CD4-positive, alpha-beta T cell treated with Interleukin-6 for 4 hours (primary cell): ENCODE data around the gene DRC3.
A peak's percentile ranks its signal among the peaks of the same experiment; 100 is the strongest.

Experiments used
- DNase-seq: peaks from one replicate; pipeline ENCODE4 v3.0.0-alpha.2; 2020; ENCODE audit warnings: mixed read lengths

DRC3 gene

DNA sequence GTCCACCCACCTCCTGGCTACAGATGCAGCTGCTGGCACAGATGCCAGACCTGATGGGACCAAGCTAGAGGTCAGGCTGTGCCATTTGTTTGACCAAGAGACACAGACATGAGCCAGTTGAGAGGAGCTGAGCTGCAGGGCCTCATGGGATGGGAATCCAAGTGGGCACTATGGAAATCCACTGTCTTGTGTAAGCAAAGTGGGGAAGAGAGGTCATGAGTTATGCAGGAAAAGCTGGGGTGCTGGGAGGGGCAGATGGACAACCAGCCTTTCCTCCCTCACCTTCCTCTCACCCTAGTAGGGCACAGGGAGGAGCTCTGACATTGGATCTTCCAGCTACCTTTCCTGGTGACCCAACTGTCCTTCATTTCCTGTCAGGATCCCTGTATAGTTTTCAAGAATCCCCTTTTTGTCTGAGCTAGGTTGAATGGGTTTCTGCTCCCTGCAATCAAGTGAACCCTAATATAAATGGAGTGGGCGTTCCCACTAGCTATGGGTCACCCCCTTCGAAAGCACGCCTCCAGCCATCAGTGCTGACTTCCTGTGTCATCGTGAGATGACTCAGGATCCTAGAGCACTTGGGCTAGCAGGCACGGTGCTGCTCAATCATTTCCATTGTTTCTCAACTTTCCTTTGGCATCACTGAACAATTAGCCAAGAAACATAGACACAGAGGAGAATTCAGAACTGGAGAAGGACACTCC lies 52.7 kb downstream of the DRC3 start:
- DNase-seq, result no peak

DNA sequence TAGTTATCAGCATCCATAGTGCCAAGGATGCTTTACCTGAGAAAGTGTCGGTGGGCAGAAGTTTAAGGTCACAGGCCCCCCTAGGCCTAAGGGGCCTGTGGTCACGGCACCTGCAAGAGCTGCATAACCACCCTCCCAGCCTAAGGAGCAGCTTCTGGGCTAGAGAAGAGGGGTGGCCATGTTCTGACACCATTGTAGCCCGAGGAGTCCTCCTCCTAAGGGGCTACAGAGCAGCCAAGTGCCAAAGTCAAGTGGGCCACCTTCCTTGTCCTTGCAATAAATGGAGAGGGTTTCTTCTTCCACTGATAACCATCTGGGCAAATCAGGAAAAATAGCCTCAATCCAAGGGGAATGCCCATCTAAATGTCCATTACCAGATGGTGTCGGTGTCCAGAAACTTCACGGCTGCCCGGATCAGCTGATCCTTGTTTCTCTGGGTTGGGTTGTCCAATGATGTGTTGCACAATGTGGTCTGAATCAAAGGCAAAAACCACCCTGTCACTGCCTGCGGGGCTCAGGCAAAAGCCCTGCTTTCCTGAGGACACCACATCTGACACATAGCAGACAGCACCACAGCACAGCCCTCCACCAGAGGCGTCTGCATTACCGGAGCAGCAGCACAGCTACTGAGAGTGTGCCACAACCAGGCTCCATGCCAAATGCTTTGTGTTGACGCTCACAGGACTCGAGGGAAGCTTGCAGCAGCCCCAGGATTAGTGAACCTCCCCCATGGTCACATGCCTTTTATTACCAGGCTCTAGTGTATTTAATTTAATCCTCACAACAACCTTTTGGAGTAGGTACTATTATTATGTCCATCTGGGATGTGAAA lies 53.5 kb downstream of the DRC3 start:
- no peak for DNase-seq

DNA sequence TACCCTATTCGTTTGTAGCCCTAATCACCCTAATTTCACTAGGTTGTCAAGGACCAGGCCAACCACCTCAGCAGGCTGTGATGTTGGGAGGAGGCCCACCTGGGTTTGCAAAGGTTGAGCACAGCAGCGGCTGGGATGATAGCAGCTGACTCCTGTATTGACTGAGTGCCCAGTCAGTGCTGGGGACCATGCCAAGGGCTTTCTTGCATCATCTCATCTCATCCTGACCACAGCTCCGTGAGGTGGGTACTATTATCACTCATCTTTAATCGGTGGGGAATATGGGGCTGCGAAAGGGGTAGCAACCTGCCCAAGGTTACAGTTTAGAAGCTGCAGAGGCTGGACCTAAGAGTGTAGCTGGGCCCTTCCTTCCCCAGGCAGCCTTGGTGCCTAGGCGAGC lies 54.6 kb downstream of the DRC3 start:
- no peak for DNase-seq

DNA sequence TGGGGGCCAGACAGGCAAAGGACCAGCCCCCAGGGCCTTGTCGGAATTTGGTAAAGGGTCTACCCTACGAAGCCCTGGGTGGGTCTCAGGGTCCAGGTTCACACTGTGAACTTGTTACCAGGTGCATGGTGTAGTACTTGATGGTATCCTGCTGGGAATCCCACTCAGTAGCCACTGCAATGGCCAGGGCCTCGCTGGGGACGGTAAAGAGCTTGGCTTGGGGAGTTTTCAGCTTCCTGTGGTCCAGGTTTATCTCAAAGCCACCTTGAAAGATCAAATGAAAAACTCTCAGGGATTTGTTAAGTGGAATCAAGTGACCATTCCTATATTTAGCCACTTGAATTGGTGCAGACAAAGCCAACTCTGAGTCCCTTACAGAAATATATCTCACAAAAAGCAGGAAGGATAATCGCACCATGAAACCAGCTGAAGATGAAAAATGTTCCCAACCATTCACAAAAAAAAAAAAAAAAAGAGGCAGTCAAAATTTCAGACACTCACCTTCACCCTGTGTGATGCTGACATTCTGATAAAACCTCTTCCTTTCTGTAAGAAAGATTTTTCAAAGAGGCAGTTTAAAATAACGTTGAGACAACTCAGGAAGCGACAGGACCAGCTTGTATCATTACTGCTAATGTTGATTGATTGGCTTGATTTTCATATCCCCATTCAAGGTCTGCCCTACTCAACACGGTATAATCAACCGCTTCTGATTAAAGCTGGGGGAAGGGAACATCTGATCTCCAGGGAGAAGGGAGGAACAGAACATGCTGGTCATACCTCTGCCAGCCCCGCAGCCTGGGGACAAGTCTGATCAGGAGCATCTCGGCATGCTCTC lies 55.7 kb downstream of the DRC3 start:
- no peak for DNase-seq

DNA sequence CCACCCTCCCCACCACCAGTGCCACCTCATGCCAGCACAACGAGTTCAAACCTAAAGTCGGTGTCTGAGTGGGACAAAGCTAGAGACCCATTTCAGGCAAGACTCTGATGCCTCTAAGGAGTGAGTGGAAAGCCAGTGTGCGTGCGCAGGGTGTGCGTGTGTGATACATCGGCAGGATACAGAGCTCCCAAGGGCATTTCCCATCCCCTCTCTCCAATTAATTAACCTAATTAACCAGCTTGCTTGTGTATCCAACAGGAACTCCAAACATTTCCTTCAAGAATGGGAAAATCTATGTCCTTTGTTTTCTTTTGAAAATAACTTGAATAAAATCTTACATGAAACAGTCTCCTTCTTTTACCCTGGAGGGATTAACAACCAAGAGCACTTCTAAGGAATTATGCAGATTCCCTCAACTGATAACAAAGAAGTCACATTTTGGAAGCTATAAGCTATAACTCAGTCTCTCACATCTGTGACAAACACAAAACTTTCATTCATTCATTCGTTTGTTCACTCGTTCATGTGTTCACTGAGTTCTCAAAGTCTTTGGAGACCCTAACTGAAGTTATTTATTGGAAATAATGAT lies 56.4 kb downstream of the DRC3 start:
- DNase-seq, result no peak

DNA sequence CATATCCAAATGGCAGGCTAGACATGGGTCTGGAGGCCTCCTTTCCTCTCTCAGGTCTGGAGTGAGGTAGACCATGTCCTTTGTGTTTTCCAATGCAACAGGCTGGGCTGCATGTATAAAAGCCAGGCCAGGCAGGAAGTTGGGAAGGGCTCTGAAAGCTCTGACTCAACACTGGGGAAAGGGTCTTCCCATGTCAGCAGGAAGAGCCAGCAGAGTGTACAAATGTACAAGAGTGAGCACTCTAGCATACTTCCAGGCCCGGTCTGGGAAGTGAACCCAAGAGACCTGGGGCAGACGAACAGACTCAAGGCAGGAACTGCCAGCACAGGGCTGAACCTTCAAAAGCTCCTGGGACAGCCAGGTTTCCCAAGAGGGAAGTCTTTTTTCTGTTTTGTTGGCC lies 59.3 kb downstream of the DRC3 start:
- DNase-seq, result no peak

DNA sequence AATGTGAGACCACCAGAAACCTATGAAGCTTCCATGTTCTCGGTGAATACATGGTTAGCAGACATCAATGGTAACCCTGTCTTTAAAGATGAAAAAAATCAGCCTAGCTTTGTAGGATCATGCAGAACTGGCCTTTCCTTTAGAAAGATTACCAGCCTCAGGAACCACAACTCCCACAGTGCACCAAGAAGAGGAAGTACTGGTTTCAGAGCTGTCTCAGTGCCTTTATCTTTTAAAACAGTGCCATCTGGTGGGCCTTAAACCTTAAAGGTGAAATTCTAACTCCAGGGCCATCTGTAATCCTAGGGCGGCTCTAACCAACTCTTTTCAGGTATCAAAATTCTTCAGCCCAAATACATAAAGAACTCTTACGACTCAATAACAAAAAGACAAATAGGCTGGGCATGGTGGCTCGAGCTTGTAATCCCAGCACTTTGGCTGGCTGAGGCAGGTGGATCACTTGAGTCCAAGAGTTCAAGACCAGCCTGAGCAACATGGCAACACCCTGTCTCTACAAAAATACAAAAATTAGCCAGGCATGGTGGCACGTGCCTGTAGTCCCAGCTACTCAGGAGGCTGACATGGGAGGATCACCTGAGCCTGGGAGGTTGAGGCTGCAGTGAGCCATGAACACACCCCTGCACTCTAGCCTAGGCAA lies 60.9 kb downstream of the DRC3 start:
- DNase-seq, result peak; percentile 56

DNA sequence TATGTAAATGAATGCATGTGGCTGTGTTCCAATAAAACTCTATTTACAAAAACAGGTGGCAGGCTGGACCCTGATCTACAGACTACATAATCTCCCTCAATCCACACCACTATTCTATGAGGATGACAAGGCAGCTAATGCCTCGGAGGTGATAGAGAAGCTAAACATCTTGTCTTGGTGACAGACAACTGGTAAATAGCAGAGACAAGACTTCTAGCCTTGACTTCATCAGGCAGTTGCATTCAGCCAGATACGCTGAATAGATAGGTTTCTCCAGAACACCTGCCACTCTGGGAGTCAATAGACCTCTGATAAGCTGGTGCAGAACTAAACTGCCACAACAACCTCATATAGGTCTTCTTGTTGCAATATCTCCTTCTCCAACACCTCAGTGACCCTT lies 63.0 kb downstream of the DRC3 start:
- DNase-seq, result no peak

DNA sequence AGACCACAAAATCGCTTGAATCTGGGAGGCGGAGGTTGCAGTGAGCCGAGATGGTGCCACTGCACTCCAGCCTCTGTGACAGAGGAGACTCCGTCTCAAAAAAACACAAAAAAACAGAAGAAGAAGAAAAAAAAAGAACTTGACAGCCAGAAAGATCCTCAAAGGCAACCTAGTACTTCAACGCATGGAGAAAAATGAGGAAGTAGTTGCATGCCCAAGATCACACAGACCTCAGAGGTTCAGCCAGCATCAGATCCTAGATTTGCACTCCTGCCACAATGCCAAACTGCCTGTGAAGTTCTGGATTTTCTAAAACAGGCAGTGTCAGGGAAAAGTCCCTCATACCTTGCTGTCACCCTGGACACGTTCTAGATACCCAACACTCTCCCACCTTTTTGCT lies 64.8 kb downstream of the DRC3 start:
- no peak for DNase-seq

DNA sequence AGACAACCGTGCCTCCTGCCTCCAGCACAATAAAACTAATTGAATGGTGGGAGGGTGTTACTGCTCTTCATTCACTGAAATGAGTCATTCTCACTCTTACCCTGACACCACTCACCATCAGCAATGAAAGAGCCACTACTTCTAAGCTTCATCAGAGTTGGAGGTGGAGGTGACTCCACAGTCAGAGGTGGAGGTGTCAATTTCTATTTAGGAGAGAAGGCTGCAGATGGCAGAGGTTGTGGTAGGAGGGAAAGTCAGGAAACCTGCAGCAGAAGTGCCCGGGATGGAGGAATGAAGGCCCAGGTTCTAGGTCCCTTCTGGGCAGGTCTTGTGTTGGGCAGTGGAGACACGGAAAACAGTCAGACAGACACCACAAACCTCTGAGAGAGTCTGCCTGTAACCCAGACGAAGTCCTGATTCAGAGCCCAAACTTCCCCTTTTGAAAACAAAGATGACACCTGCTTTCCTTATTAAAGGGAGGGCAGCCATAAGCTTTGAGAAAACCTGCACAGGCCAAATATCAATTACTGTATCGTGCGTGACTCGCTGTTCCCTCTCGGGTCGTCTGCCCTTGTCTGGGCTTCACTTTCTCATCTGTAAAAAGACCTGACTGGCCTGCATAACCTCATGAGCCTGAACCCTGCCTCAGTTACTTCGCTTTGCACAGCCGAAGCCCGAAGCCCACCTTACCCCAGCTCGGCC lies 65.6 kb downstream of the DRC3 start:
- DNase-seq, result peak; percentile 8

DNA sequence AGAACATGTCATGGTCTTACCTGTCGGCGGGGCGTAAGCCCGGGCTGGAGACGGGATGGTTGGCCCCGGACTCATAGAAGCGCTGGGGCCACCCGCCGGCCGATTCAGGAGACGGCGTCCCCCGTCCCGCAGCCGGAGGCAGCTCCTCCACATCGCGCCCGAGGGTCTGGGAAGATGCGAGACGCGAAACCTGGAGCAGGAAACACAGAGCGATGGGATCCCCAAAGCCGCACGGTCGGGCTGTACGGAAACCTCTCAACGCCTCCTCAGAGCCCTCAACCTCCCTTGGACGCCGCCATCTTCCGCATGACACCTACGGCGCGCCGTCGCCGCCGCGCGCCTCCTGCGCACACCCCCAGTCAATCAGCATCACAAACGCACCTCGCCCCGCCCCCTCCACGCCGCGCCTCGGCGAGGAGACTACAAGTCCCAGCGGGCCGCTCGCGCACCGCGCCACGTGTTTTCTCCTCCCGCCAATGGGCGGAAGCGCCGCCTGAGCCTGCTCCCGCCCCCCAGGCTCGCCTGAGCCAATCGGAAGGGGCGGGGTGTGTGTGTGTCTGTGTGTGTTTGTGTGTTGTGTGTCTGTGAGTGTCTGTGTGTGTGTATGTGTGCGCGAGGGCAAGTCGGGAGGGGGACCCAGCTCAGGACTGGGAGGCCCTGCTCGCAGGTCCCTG lies 66.3 kb downstream of the DRC3 start, which contains the start of the genes ATPAF2 and GID4:
TSS of gene ATPAF2 (minus strand) at position 308 of the 674 bp plus-strand sequence. CDS start at position 153, 155 bp downstream.
TSS of gene GID4 (plus strand) at position 548 of the 674 bp plus-strand sequence. CDS start at position 605, 57 bp downstream.
- DNase-seq, result peak; percentile 100

DNA sequence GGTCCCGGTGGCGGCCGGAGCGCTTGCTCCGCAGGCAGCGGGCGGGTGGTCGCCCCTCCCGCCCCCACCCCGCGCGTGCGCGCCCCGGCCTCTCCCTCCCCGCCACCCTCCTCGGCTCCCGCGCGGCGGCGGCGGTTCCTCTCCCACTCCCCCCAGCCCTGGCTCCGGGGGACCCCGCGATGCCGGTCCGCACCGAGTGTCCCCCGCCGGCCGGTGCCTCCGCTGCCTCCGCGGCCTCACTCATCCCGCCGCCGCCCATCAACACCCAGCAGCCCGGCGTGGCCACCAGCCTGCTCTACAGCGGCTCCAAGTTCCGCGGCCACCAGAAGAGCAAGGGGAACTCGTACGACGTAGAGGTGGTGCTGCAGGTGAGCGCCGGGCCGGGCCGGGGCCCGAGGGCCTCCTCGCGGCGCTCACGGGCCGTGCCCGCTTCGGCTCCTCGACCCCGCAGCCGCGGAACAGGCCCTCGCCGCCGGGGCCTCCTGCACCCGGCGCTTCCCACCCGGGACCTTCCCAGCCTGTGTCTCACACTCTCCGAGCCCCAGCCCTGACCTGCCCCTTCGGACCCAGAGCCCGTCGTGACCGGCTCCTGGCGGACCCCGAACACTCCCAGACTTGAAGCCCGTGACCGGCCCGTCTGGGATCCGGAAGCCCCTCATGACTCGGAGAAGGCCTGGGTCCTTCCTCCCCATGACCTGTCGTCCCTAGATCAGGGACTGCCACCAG lies 67.0 kb downstream of the DRC3 start:
- peak; percentile 7 for DNase-seq

DNA sequence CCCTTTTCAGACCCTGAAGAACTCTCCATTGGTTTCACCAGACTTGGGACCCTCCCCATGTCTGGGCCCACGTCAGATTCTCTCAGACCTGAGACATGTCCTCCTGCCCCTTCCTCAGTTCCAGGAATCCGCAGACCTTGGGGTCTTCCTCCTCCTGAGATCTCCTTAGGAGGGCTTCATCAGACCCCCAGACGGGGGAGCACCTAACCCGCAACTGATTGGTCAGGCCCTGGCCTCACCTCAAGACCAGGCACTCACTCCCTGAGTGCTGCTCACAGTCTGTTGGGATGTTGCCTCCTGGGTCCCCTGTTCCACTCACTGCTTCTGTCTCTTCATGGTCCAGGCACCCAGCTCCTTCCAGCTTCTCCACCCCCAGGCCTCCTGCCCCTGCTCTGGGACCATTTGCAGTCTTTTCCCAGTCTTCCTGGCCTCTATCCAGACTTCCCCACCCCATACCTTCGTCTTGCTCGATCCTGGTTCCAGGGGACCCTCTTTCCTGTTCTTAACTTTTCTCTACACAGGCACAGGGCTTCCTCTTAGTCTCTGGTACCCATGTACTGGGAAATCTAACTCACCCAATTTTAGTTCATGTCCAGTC lies 67.7 kb downstream of the DRC3 start:
- DNase-seq, result no peak

DNA sequence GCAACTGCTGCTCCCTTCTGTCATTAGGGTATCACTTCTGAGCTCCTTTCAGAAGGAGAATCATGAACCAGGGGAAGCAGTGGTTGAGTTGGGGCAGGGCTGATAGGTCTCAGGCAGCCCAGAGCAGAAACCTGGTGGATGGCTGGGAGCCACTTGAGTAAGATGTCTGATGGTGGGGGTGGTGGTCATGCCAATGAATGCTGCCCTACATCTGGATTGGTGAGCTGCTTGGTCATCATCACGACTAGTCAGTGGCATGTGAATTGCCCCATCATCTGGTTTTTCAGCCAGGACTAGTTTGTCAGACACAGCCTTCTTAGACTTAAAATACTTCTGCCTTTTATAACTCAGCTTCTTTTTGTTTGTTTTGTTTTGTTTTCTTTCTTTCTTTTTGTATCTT lies 69.1 kb downstream of the DRC3 start:
- no peak for DNase-seq

DNA sequence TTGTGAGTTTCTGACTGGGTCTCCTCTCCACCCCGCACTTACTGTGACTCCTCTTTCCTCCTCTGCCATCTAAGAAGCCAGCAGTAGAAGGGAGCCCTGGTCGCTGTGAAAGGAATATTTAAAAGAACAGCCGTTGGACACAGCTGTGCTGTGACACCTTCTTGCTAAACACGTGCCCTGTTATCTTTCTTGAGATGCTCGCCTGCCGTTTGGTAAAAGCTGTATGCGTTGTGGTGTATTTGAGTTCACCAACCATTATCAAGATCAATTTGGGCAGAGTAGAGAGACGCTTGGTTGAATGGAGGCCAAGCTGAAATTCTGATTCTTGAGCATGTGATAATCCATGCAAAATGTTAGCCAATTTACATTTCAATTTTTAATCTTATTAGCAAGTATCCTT lies 70.3 kb downstream of the DRC3 start:
- no peak for DNase-seq

DNA sequence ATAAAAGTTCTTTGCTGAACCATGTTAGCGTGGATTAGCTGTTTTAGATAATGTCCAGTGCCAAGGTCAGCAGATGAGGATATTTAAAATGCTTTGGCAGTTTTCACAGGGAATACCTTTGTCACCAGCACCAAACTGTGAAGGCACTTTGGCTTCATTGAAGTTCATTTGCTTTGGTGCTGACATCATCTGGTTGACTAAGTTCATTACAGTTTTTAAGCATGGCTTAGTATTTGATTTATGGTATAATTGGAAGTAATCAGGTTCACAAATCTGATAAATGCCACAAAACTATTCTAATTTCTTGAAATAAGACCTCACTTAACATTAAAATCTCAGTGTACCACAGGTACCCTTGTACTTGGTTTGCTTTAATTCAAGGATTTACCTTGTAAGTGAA lies 70.8 kb downstream of the DRC3 start:
- no peak for DNase-seq

DNA sequence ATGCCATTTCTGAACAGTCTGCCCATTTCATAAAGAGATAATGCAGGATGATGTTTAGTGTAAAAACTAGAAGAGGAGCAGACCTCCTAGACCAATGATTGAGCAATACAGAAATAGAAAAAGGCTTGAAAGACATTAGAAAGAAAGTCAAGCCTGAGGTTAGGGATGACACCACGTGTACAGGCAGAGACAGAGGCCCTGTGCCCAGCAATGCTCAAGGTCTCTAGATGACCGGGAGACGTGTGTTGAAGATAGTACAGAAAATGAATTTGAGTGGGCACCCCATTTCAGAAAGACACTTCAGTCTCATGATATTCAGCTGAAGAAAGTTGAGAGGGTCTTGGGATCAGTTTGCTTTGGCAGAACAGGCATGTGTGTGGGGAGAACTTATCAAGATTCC lies 71.9 kb downstream of the DRC3 start:
- DNase-seq, result no peak

DNA sequence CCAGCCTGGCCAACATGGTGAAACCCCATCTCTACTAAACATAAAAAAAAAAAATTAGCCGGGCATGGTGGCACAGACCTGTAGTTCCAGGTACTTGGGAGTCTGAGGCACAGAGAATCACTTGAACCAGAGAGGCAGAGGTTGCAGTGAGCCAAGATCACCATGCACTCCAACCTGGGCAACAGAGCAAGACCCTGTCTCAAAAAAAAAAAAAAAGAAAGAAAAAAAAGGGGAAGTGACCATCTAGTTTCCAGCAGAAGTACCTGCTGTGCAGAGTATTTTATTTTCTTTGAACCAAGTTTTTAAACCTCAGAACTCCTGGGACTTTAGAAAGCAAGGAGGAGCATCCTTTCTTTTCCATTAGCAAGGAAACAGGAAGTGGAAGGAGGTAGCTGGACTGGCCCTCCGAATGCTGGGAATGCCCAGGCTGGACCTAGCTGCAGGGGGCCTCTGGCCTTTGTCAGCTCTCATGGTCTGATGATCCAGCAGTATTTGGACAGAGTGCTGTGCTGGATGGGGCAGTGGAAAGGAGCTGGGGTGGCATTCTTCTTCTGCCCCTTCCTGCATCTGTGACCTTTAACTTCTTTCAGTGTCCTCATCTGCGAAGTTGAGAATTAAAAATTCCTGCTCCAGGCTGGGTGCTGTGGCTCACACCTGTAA lies 73.2 kb downstream of the DRC3 start:
- DNase-seq, result no peak

DNA sequence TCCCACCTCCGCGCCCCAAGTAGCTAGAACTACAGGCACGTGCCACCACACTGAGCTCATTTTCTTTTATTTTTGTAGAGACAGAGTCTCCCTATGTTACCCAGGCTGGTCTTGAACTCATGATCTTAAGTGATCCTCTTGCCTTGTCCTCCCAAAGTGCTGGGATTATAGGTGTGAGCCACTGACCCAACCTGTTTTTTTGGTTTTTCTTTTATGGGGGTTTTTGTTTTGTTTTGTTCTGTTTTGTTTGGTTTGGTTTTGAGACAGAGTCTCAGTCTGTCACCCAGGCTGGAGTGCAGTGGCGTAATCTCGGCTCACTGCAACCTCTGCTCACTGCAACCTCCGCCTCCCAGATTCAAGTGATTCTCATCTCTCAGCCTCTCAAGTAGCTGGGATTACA lies 82.9 kb downstream of the DRC3 start:
- DNase-seq, result no peak
